IPS-NIHi7 (cell line): ENCODE measurements around the gene UNC93B1.
A peak's percentile ranks its signal among the peaks of the same experiment; 100 is the strongest.
"Not testable (repeated sequence)": the region's sequence is repeated elsewhere in the genome, so short reads cannot be mapped to it uniquely, and the experiment has no call there.

ENCODE experiments used
- DNase-seq: peaks from one replicate; pipeline ENCODE4 v3.0.0; 2012; ENCODE audit warnings: mixed read lengths; ENCODE audit errors: extremely low spot score

Gene UNC93B1

GRCh38 chr11:67994387-67994786 lies 9.5 kb downstream of the UNC93B1 start:
- not testable (repeated sequence) for DNase-seq

DNA sequence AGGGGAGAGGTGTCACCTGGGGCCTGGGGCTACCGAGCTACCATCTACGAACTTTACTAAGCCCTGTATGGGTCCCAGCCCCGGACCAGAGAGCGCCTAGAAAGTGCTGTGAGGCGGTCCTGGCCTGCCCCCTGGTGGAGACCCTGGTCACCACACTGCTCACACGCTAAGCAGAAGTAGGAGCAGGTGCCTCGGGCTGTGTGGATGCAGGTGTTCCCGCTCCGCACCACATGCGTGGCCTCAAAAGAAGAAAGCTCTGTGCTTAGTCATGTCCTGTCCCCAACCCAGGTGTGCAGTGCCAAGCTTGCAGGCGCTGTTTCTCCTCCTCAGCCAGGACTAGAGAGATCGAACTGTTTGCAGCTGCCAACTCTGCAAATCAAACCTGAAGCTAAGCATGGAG lies 10.1 kb downstream of the UNC93B1 start:
- not testable (repeated sequence) for DNase-seq

DNA sequence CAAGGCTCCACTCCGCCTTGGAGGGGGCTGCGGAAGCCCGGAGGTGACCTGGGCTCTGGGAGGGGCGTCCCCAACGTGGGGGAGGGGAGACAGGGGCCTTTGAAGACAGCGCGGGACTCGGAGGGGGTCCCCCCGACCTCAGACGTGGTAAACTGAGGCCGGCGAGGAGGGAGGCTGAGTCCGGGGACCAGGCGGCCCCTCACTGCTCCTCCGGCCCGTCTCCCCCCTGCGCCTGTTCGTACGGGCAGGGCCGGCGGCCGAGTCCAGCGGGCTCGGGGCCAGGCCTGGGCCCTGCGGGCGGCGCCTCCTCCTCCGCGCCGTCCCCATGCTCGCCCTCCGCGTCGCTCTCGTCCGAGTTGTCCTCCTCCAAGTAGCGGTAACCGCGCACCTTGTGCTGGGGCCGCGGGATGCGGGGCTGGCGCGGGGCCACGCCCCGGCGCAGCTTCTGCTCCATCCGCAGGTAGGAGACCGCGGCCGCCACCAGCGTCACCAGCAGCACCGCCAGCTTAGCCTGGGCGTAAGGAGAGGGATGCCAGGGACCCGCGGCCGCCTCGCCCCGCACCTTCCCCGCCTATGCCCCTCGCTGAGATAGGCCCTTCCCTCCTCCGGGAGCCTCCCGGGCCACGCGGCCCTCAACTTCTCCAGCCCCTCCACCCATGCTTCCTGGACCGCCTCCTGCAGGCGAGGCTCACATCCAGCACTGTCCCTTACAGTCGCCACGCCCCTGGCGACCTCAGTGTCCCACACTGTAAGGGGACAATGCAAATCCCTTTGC lies 12.4 kb downstream of the UNC93B1 start:
- not testable (repeated sequence) for DNase-seq

DNA sequence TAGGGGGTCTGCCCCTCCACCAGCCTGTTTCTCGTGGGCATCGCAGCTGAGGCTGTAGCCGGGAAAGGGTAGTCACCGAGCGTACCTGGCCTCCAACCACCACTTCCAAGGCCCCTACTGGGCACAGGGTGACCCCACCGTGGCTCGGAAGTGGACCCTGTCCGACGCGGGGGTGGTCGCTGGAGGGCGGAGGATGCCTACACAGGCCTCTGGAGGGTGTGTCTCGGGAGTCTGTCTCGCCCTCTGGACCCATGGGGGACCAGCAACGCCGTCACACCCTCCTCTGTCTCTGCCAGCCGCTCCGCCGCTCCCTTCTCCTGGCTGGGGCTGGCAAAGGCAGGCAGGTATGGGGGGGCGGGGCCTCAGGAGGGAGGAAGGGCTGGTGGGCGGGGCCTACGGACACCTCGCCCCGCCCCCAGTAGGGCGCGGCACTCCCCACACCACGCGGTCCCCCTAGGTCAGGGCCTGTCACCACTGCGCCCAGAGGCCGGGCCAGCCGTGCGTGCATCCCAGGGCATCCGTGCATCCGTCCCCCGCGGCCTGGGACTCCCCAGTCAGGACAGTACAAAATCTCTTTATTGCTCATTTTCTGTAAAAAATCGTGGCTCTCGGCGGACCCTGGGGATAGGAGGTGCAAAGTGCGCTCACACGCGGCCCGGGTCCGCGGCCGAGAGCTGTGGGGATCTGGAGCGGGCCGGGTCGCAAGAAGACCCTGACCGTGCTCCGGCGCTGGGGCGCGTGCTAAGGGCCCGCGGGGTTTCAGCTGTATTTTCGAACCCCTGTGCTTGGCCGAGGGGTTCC lies 13.2 kb downstream of the UNC93B1 start:
- peak; percentile 51 for DNase-seq

GRCh38 chr11:67985302-67985701 lies 18.6 kb downstream of the UNC93B1 start:
- DNase-seq = not testable (repeated sequence)

GRCh38 chr11:67983951-67984350 lies 19.9 kb downstream of the UNC93B1 start:
- no peak for DNase-seq

GRCh38 chr11:67982255-67982857 lies 21.5 kb downstream of the UNC93B1 start:
- DNase-seq = not testable (repeated sequence)

DNA sequence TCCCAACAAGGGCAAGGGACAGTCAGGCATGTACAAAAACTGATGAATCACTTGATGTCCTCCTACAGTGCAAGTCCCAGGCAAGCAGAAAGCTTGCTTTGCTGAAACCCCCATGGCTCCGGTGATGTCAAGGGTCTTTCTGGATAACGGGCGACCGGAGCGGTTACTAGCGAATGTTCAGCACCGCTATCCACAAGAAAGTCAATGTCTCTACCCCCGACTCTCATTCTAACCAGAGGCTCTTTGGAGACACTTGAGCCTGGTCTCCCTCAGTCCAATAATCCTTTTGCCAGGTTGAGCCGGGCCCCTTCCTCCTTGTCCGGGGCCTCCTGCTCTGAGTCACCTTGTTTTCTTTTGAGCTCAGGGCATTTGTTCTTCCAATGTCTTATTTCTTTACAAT lies 22.7 kb downstream of the UNC93B1 start:
- not testable (repeated sequence) for DNase-seq

GRCh38 chr11:67978766-67979418 lies 25.0 kb downstream of the UNC93B1 start:
- DNase-seq = not testable (repeated sequence)

DNA sequence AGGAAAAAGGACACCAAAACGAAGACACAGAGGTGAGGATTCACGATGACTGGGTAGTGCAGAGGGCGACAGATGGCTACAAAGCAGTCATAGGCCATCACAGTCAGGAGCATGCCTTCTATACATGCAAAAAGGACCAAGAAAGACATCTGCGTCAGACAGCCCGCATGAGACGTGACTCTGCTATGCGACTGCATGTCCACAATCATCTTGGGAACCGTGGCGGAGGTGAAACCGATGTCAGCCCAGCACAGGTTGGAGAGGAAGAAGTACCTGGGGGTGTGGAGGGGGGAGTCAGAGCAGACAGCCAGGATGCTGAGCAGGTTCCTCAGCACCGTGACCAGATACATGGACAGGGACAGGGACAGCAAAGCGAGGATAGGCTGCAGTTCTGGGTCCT lies 29.2 kb downstream of the UNC93B1 start:
- DNase-seq = not testable (repeated sequence)

DNA sequence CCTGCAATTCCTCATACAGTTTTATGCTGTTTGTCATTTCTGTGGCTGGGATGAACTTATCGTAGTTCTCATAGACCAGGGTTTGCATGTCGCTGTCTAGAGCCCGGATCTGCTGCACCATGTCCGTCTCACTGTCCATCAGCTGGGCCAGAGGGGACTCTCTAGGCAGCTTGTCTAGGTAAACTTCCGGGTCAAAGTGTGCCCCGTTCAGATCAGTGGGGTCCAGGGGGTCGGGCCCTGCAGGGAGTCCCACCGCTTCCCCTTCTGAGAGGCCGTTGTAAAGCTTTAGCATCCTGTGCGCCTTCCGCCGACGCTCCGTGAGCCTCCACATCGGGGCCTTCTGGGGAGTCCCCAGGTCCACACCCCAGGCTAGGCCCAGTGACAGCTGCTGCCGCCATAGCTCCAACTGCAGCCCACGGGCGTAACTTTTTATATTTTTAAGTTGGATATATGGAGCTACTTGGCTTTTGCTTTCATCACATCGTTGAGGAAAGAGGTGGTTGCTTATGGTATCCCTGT lies 38.0 kb downstream of the UNC93B1 start:
- not testable (repeated sequence) for DNase-seq

GRCh38 chr11:67964746-67965145 lies 39.2 kb downstream of the UNC93B1 start:
- not testable (repeated sequence) for DNase-seq

DNA sequence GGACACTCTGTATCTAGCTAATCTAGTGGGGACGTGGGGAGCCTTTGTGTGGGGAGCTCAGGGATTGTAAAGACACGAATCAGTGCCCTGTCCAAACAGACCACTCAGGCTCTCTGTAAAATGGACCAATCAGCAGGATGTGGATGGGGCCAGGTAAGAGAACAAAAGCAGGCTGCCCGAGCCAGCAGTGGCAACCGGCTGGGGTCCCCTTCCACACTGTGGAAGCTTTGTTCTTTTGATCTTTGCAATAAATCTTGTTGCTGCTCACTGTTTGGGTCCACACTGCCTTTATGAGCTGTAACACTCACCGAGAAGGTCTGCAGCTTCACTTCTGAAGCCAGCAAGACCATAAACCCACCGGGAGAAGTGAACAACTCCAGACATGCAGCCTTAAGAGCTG lies 40.0 kb downstream of the UNC93B1 start:
- DNase-seq = not testable (repeated sequence)

DNA sequence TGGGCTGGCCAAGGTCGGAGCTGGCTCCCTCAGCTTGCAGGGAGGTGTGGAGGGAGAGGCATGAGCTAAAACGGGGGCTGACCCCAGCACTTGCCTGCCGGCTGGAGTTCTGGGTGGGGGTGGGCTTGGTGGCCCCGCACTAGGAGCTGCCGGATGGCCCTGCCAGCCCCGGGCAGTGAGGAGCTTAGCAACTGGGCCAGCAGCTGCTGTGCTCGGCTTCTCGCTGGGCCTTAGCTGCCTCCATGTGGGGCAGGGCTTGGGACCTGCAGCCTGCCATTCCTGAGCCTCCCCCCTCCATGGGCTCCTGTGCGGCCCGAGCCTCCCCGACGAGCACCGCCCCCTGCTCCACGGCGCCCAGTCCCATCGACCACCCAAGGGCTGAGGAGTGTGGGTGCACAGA lies 40.7 kb downstream of the UNC93B1 start:
- DNase-seq = not testable (repeated sequence)

GRCh38 chr11:67956236-67956635 lies 47.7 kb downstream of the UNC93B1 start:
- DNase-seq = not testable (repeated sequence)

DNA sequence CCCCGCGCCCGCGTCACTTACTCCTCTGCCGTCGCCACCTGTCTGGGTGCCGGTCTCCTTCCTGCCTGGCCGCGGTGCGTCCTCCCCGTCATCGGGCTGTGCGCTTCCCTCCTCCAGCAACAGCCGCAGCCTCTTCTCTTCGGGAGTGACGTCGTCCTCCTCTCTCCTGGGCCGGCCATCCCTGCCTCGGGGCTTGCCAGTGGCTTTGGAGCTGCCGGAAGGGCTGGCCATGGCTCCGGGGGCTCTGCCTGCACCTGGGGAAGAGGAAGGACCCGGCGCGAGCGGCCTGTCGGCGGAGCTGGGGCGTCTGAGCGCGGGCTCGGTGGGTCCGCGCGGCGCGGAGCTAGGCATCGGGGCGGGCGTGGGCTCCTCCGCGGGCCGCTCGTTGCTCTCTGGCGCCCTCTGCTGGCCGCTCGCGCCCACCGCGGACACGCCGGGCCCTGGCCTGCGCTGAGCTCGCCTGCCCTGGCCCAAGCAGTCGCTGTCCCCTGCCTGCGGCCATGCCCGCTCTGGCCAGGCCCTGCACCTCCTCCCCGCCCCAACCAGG lies 48.4 kb downstream of the UNC93B1 start:
- DNase-seq = peak; percentile 88

DNA sequence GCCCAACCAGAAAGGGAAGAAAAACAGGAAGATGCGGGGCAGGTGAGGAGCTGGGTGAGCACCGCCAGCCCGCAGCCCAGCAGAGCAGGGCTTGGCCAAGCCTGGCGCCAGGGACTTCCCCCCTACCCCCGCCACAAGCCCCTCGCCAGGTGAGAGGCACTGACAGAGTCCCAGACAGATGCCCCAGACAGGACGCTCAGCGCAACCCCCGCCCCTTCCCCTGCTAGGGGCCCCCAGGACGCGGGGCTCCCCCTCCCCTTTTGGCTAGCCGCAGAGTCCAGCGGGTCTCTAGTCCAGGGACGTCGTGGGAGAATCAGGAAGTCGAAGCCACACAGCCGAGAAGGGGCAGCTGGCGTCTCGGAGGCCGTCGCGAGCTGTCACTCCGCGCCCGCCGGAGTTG lies 48.9 kb downstream of the UNC93B1 start:
- DNase-seq = not testable (repeated sequence)

GRCh38 chr11:67954251-67954650 lies 49.6 kb downstream of the UNC93B1 start:
- DNase-seq = not testable (repeated sequence)

DNA sequence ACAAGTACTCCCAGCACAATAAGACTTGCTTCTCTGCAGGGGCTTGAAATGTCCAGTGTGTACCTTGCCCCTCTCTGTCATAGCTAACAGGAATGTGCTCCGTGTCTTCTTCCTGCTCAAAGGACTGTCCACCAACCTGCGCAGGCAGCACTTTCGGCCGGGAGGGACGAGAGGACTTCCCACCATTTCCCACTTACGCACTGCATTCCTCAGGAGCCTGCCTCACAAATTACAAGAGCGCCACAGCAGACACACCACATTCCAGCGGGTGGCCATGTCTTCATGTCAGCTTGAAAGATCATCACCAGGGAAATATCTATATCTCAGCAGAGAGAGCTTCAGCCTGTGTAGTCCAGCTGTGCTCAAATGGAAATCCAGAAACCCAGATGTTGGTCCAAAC lies 53.2 kb downstream of the UNC93B1 start:
- DNase-seq = not testable (repeated sequence)

- DNase-seq = not testable (repeated sequence)
Observed at GRCh38 chr11:67947785-67948184, 56.1 kb downstream of the UNC93B1 start.

- DNase-seq = not testable (repeated sequence)
Observed at GRCh38 chr11:67946403-67946802, 57.5 kb downstream of the UNC93B1 start.
